ENCODE measurements around the gene ARID2. TPM values are rescaled to one million over a fixed set of nuclear protein-coding genes. Genes with fewer than 3 reads are reported as not detected.

Gene ARID2
- total RNA-seq, 1 donor from 2014 or later = 53.6 TPM

DNA sequence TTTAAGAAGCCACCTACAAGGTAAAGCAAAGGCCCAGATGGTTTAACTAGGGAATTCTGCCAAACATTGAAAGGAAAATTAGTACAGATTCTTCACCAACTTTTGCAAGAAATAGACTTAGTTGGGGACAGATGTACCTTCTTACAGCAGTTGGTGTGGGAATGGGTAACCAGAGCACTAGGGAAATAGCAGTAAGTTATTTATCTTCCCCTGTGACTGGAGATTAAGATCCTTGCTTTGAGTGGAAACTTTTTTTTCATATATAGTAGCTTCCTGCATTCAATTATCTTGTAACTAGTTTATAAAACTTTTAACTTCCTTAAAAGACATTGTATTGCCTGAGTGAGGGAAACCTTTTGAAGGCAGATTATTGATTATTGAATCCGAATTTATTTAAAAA, 44.2 kb downstream of the ARID2 start:
- Mint-ChIP-seq H3K4me1 (peaks cover 13% of the 10 kb centered on the region), H3K4me3 (no peak overlapping the region), H3K36me3 (ENCODE audit: low read depth) (peaks cover 6% of the 10 kb centered on the region), H3K27me3 (ENCODE audit: low read depth) (no peaks in the 10 kb centered on the region), H3K27ac (ENCODE audit: unreplicated experiment) (no peak overlapping the region), H3K9me3 (no peaks in the 10 kb centered on the region)
- DNase-seq (ENCODE audit: low read depth, low spot score) = no peak
- TF ChIP-seq, protein P1, sequence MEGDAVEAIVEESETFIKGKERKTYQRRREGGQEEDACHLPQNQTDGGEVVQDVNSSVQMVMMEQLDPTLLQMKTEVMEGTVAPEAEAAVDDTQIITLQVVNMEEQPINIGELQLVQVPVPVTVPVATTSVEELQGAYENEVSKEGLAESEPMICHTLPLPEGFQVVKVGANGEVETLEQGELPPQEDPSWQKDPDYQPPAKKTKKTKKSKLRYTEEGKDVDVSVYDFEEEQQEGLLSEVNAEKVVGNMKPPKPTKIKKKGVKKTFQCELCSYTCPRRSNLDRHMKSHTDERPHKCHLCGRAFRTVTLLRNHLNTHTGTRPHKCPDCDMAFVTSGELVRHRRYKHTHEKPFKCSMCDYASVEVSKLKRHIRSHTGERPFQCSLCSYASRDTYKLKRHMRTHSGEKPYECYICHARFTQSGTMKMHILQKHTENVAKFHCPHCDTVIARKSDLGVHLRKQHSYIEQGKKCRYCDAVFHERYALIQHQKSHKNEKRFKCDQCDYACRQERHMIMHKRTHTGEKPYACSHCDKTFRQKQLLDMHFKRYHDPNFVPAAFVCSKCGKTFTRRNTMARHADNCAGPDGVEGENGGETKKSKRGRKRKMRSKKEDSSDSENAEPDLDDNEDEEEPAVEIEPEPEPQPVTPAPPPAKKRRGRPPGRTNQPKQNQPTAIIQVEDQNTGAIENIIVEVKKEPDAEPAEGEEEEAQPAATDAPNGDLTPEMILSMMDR (conservative IDR thresholded peaks at IDR 0.05) = no peak

DNA sequence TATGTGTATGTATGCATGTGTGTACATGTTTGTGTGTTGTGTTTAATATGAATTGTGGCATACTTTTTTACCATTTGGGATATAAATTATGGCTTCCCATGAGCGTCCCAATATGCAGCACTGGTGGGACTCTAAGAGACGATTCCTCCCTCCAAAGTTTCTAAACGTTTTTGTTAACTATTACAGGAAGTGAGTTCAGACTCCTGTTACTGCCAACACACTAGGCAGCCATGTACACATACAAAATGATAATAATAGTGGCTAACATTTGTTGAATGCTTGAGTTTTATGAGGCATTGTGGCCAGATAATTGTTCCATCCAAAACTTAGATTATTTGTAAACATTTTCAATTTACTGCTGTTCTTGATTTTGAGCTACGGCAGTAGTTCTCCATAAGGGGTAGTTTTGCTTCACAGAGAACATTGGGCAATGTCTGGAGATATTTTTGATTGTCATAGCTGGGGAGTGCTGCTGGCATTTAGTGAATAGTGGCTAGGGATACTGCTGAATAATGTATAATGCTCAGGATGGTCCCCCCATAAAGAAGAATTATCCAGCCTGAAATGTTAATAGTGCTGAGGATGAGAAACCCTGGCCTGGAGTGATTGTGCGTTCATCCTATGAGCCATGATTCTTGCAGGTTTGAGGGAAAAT, 45.1 kb downstream of the ARID2 start:
- Mint-ChIP-seq H3K36me3 (ENCODE audit: low read depth) (peaks cover under 1% of the 10 kb centered on the region), H3K4me3 (no peak overlapping the region), H3K27me3 (ENCODE audit: low read depth) (no peaks in the 10 kb centered on the region), H3K4me1 (peaks cover 12% of the 10 kb centered on the region), H3K27ac (ENCODE audit: unreplicated experiment) (no peak overlapping the region), H3K9me3 (no peaks in the 10 kb centered on the region)
- no peak for DNase-seq (ENCODE audit: low read depth, low spot score)
- TF ChIP-seq, protein P1 (conservative IDR thresholded peaks at IDR 0.05) = no peak

DNA sequence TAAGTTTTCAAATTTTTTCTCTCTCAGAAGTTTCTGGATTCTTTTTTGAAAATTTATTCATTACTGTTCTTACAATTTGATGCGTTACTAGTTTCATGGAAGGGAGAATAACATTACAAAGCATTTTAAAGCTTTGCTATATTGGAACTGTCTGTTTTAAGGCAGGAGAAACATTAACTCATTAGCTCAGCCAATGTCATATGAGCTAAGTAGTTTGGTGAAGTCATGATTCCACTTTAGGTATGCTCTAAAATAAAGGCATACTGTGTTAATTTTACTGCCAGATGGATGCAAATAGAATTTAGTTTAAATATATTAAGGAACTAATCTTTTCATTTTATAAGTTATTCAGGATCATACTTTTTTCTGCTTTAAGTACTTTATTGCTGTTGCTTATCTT, 46.0 kb downstream of the ARID2 start:
- Mint-ChIP-seq H3K9me3 (no peaks in the 10 kb centered on the region), H3K27me3 (ENCODE audit: low read depth) (no peaks in the 10 kb centered on the region), H3K4me3 (no peak overlapping the region), H3K27ac (ENCODE audit: unreplicated experiment) (no peak overlapping the region), H3K4me1 (peaks cover 12% of the 10 kb centered on the region), H3K36me3 (ENCODE audit: low read depth) (peaks cover 2% of the 10 kb centered on the region)
- DNase-seq (ENCODE audit: low read depth, low spot score) = no peak
- TF ChIP-seq, protein P1 (conservative IDR thresholded peaks at IDR 0.05) = no peak

DNA sequence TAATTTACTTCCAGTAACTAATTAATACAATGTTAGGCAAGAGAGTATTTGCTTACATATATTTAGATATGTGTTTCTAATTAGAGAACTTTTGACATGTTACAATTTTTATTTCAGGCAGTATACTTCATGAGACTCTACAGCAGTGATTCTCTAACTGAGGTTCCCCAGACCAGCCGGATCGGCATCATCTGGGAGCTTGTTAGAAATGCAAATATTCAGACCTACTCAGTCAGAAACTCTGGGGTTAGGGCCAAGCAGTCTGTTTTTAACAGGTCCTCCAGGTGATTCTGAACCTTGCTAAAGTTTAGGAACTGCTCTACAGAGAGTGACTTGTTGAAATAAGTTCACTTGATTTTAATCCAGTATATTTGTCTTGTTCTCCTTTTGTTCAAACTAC, 46.5 kb downstream of the ARID2 start:
- Mint-ChIP-seq H3K27ac (ENCODE audit: unreplicated experiment) (no peak overlapping the region), H3K9me3 (no peaks in the 10 kb centered on the region), H3K4me1 (peaks cover 12% of the 10 kb centered on the region), H3K4me3 (no peak overlapping the region), H3K36me3 (ENCODE audit: low read depth) (peaks cover 2% of the 10 kb centered on the region), H3K27me3 (ENCODE audit: low read depth) (no peaks in the 10 kb centered on the region)
- TF ChIP-seq, protein P1 (conservative IDR thresholded peaks at IDR 0.05) = no peak
- DNase-seq (ENCODE audit: low read depth, low spot score) = no peak

DNA sequence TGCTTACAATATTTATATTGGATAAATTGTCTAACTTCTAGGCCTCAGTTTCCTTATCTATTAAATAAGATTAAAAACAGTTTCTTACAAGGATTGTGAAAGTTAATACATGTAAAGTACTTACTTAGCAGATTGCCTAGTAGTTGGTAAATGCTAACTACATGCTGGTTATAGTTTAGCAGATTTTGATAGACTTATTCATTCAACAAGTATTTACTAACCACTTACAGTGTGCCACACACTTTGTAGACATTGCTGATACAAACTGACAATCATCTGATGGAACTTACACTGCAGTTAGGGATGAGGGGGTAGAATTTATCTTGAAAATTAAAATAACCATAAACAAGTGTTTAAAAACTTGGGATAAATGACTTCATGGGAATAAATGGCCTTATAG, 50.4 kb downstream of the ARID2 start:
- peaks cover 5% of the 10 kb centered on the region for H3K4me1 Mint-ChIP-seq
- H3K27me3 Mint-ChIP-seq (ENCODE audit: low read depth) = no peaks in the 10 kb centered on the region
- H3K4me3 Mint-ChIP-seq = no peak overlapping the region
- no peak for DNase-seq (ENCODE audit: low read depth, low spot score)
- H3K9me3 Mint-ChIP-seq = no peaks in the 10 kb centered on the region
- H3K27ac Mint-ChIP-seq (ENCODE audit: unreplicated experiment) = no peak overlapping the region
- H3K36me3 Mint-ChIP-seq (ENCODE audit: low read depth) = peaks cover 2% of the 10 kb centered on the region
- TF ChIP-seq, protein P1 (conservative IDR thresholded peaks at IDR 0.05) = no peak

Measured in neural crest cell (in vitro differentiated cells).